ENCODE measurements around the gene MEPCE. TPM values are rescaled to one million over a fixed set of nuclear protein-coding genes. Genes with fewer than 3 reads are reported as not detected.
A peak's percentile ranks its signal among the peaks of the same experiment; 100 is the strongest.

Gene MEPCE, protein sequence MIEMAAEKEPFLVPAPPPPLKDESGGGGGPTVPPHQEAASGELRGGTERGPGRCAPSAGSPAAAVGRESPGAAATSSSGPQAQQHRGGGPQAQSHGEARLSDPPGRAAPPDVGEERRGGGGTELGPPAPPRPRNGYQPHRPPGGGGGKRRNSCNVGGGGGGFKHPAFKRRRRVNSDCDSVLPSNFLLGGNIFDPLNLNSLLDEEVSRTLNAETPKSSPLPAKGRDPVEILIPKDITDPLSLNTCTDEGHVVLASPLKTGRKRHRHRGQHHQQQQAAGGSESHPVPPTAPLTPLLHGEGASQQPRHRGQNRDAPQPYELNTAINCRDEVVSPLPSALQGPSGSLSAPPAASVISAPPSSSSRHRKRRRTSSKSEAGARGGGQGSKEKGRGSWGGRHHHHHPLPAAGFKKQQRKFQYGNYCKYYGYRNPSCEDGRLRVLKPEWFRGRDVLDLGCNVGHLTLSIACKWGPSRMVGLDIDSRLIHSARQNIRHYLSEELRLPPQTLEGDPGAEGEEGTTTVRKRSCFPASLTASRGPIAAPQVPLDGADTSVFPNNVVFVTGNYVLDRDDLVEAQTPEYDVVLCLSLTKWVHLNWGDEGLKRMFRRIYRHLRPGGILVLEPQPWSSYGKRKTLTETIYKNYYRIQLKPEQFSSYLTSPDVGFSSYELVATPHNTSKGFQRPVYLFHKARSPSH
- total RNA-seq (10 to 100 TPM; 13.5 to 19.6 TPM), polyA plus RNA-seq (10 to 100 TPM in 1 of 2 donors, 1 to 10 TPM in 1; 6.7 to 21.8 TPM)

DNA sequence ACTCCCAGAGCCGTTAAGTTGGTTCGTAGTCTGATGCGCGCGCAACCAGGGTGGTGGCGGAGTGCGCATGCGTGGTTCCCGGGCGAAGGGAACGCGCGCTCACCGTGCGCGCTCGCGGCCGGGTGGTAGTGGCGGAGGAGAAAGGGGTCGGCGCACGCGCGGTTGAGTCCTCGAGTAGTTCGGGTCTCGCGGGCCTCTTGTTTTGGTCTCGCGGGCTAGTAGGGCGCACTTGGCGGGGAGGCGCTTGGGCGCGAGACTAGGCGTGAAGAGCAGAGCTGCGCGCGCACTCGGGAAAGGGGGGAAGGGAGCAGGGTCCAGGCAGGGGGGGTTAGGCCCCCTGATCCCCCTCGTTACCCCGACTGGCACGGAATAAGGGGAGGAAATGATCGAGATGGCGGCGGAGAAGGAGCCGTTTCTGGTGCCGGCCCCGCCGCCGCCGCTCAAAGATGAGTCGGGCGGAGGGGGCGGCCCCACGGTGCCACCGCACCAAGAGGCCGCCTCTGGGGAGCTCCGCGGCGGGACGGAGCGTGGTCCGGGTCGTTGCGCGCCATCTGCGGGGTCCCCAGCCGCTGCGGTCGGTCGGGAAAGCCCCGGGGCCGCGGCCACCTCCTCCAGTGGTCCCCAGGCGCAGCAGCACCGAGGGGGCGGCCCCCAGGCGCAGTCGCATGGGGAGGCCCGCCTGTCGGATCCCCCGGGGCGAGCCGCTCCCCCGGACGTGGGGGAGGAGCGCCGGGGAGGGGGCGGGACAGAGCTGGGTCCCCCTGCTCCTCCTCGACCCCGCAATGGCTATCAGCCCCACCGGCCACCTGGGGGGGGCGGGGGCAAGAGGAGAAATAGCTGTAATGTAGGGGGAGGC is at the start of gene MEPCE:
TSS of gene MEPCE (plus strand) at position 195 of the 856 bp plus-strand sequence. CDS start at position 383, 188 bp downstream.
- WGBS, result under 1% methylated on average over 95 of the region's 95 CpGs
- H3K4me1 ChIP-seq (ENCODE audit: control insufficient read depth in 4 of 4, insufficient read depth in 4 of 4, low read length in 3 of 4), result peaks cover 12 to 32% (median 23%) of the 10 kb centered on the region in 4 donors
- H3K27ac ChIP-seq (ENCODE audit: low read depth in 1 of 2, low read length in 2 of 2), result peak within 1 kb of the TSS; percentile 100
- H3K9ac ChIP-seq (ENCODE audit: low read depth in 1 of 2, low read length in 2 of 2), result peak within 1 kb of the TSS; percentile 93 to 99
- H3K4me3 ChIP-seq (ENCODE audit: low read depth in 1 of 3, low read length in 3 of 3), result peak within 1 kb of the TSS; percentile 74 to 90 (median 87)
- H3K36me3 ChIP-seq (ENCODE audit: control insufficient read depth in 4 of 4, insufficient read depth in 3 of 4, low read depth in 1 of 4, low read length in 3 of 4), result peaks cover 6 to 14% (median 8%) of the 10 kb centered on the region in 4 donors
- TF ChIP-seq GABPA (IDR thresholded peaks at IDR 0.05 in 1 of 2, conservative IDR thresholded peaks at IDR 0.05 in 1 of 2), result no peak
- TF ChIP-seq NR2F2 (IDR thresholded peaks at IDR 0.05), result no peak
- no peak for TF ChIP-seq HNF4A (conservative IDR thresholded peaks at IDR 0.05)
- peak; percentile 47 for TF ChIP-seq YY1 (IDR thresholded peaks at IDR 0.05)
- TF ChIP-seq JUND (IDR thresholded peaks at IDR 0.05), result no peak
- no peak for TF ChIP-seq HNF4G (IDR thresholded peaks at IDR 0.05)
- no peak for TF ChIP-seq SP1 (IDR thresholded peaks at IDR 0.05)
- TF ChIP-seq, protein P1, sequence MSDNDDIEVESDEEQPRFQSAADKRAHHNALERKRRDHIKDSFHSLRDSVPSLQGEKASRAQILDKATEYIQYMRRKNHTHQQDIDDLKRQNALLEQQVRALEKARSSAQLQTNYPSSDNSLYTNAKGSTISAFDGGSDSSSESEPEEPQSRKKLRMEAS (IDR thresholded peaks at IDR 0.05), result no peak
- TF ChIP-seq FOXA2 (IDR thresholded peaks at IDR 0.05), result no peak
- peak; percentile 96 for TF ChIP-seq ZBTB33 (IDR thresholded peaks at IDR 0.05)
- TF ChIP-seq FOXA1 (IDR thresholded peaks at IDR 0.05), result no peak
- TF ChIP-seq EGR1 (IDR thresholded peaks at IDR 0.05; ENCODE audit: low read depth in 2 of 2), result no peak
- peak in 1 of 2 donors; percentile 3 for TF ChIP-seq RXRA (IDR thresholded peaks at IDR 0.05)
- no peaks in the 10 kb centered on the region for H3K9me3 ChIP-seq (ENCODE audit: control insufficient read depth in 4 of 4, low read length in 3 of 4)
- H3K27me3 ChIP-seq (ENCODE audit: control insufficient read depth in 4 of 4, insufficient read depth in 4 of 4, low read length in 3 of 4), result no peaks in the 10 kb centered on the region
- DNase-seq (ENCODE audit: low spot score), result peak; percentile 98

- Histone ChIP-seq H3K9ac (ENCODE audit: low read depth in 1 of 2, low read length in 2 of 2) (no peak overlapping the region), H3K9me3 (ENCODE audit: control insufficient read depth in 4 of 4, low read length in 3 of 4) (no peaks in the 10 kb centered on the region), H3K27ac (ENCODE audit: low read depth in 1 of 2, low read length in 2 of 2) (peak overlapping the region in 1 of 2 donors; percentile 3), H3K4me3 (ENCODE audit: low read depth in 1 of 3, low read length in 3 of 3) (no peak overlapping the region), H3K27me3 (ENCODE audit: control insufficient read depth in 4 of 4, insufficient read depth in 4 of 4, low read length in 3 of 4) (no peaks in the 10 kb centered on the region), H3K4me1 (ENCODE audit: control insufficient read depth in 4 of 4, insufficient read depth in 4 of 4, low read length in 3 of 4) (no peaks in the 10 kb centered on the region), H3K36me3 (ENCODE audit: control insufficient read depth in 4 of 4, insufficient read depth in 3 of 4, low read depth in 1 of 4, low read length in 3 of 4) (no peaks in the 10 kb centered on the region)
- no peak for DNase-seq (ENCODE audit: low spot score)
- WGBS, result 79% methylated on average over 4 of the region's 4 CpGs
- TF ChIP-seq, protein P2, sequence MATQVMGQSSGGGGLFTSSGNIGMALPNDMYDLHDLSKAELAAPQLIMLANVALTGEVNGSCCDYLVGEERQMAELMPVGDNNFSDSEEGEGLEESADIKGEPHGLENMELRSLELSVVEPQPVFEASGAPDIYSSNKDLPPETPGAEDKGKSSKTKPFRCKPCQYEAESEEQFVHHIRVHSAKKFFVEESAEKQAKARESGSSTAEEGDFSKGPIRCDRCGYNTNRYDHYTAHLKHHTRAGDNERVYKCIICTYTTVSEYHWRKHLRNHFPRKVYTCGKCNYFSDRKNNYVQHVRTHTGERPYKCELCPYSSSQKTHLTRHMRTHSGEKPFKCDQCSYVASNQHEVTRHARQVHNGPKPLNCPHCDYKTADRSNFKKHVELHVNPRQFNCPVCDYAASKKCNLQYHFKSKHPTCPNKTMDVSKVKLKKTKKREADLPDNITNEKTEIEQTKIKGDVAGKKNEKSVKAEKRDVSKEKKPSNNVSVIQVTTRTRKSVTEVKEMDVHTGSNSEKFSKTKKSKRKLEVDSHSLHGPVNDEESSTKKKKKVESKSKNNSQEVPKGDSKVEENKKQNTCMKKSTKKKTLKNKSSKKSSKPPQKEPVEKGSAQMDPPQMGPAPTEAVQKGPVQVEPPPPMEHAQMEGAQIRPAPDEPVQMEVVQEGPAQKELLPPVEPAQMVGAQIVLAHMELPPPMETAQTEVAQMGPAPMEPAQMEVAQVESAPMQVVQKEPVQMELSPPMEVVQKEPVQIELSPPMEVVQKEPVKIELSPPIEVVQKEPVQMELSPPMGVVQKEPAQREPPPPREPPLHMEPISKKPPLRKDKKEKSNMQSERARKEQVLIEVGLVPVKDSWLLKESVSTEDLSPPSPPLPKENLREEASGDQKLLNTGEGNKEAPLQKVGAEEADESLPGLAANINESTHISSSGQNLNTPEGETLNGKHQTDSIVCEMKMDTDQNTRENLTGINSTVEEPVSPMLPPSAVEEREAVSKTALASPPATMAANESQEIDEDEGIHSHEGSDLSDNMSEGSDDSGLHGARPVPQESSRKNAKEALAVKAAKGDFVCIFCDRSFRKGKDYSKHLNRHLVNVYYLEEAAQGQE (IDR thresholded peaks at IDR 0.05), result no peak
- no peak for TF ChIP-seq FOXA2 (IDR thresholded peaks at IDR 0.05)
- no peak for TF ChIP-seq ZBTB33 (IDR thresholded peaks at IDR 0.05)
- TF ChIP-seq JUND (IDR thresholded peaks at IDR 0.05), result no peak
- no peak for TF ChIP-seq RAD21 (IDR thresholded peaks at IDR 0.05)
- no peak for TF ChIP-seq CTCF (IDR thresholded peaks at IDR 0.05; ENCODE audit: low read depth, low read length, missing input control)
- TF ChIP-seq SP1 (IDR thresholded peaks at IDR 0.05), result no peak
- no peak for TF ChIP-seq NR2F2 (IDR thresholded peaks at IDR 0.05)
- TF ChIP-seq, protein P3, sequence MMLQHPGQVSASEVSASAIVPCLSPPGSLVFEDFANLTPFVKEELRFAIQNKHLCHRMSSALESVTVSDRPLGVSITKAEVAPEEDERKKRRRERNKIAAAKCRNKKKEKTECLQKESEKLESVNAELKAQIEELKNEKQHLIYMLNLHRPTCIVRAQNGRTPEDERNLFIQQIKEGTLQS (IDR thresholded peaks at IDR 0.05), result no peak
- TF ChIP-seq HNF4A (conservative IDR thresholded peaks at IDR 0.05), result no peak
- TF ChIP-seq YY1 (IDR thresholded peaks at IDR 0.05), result no peak
- no peak for TF ChIP-seq EGR1 (IDR thresholded peaks at IDR 0.05; ENCODE audit: low read depth in 2 of 2)
Measured at GRCh38 chr7:100380196-100380595, 49.4 kb upstream of the MEPCE start.
